C4-2B (cell line): ENCODE results near the gene EDIL3.

Experiments
- H3K27ac ChIP-seq: fragments of 450-650 bp; 2 replicates; pipeline ENCODE4 v1.5.1; 2017
- CTCF ChIP-seq: fragments of 450-650 bp; conservative IDR thresholded peaks from 2 replicates; pipeline ENCODE4 v1.5.1; 2017; ENCODE audit warnings: mild to moderate bottlenecking
- ZFX ChIP-seq: fragments of 450-650 bp; IDR thresholded peaks from 2 replicates; pipeline ENCODE4 v1.6.1; 2017

The EDIL3 gene

DNA sequence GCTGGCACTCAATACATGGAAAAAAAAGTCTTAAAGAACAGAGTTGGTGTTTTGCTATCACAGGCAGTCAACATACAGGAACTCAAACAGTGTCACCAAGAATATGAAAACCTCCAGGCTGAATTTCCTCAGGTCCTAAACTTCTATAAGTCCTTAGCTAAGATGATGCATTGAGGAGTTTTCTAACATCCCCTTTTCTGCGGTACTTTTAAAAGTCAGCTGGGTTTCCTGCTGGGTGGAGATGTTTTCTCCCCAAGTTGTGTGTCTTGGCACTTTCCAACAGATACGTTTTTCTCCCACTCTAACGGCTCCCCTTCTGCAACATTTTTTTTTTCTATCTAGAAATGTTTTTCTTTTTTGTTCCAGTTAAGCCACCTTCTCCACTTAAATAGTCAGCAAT, 419.2 kb downstream of the EDIL3 start:
- no peak overlapping the region for H3K27ac ChIP-seq
- no peak for TF ChIP-seq ZFX
- no peak for TF ChIP-seq CTCF

GRCh38 chr5:83964271-83964670, 420.4 kb downstream of the EDIL3 start:
- no peak for TF ChIP-seq ZFX
- no peak for TF ChIP-seq CTCF
- H3K27ac ChIP-seq: no peak overlapping the region

GRCh38 chr5:83957188-83957587, 427.5 kb downstream of the EDIL3 start:
- TF ChIP-seq ZFX: no peak
- no peak overlapping the region for H3K27ac ChIP-seq

GRCh38 chr5:83956386-83956785, 428.3 kb downstream of the EDIL3 start:
- no peak overlapping the region for H3K27ac ChIP-seq
- TF ChIP-seq ZFX: no peak
- no peak for TF ChIP-seq CTCF

GRCh38 chr5:83955916-83956315, 428.8 kb downstream of the EDIL3 start:
- TF ChIP-seq CTCF (no peak), ZFX (no peak)
- H3K27ac ChIP-seq: no peak overlapping the region

GRCh38 chr5:83947763-83948162, 436.9 kb downstream of the EDIL3 start:
- no peak overlapping the region for H3K27ac ChIP-seq
- no peak for TF ChIP-seq ZFX
- no peak for TF ChIP-seq CTCF

- no peak overlapping the region for H3K27ac ChIP-seq
- TF ChIP-seq ZFX (no peak), CTCF (no peak)
These were observed 438.2 kb downstream of the EDIL3 start for GRCh38 chr5:83946516-83946915.

GRCh38 chr5:83942155-83942554, 442.5 kb downstream of the EDIL3 start:
- no peak overlapping the region for H3K27ac ChIP-seq
- TF ChIP-seq CTCF (no peak), ZFX (no peak)
